GM06990 (cell line): ENCODE measurements around the gene SLC6A3.

ENCODE experiments used
- DNase-seq: peaks from one replicate; pipeline ENCODE4 v3.0.0-alpha.2; 2011; ENCODE audit not compliant: insufficient read length; ENCODE audit errors: extremely low read depth
- H3K27me3 ChIP-seq: replicated peaks from 2 replicates; pipeline ENCODE4 v1.6.0; 2011; ENCODE audit warnings: low read length; ENCODE audit not compliant: control insufficient read depth, insufficient read depth
- H3K36me3 ChIP-seq: 2 replicates; pipeline ENCODE4 v1.5.1; 2011; ENCODE audit warnings: low read length; ENCODE audit not compliant: control insufficient read depth, insufficient read depth
- H3K4me3 ChIP-seq: replicated peaks from 2 replicates; pipeline ENCODE4 v1.5.1; 2011; ENCODE audit warnings: low read depth, mild to moderate bottlenecking, control low read depth, low read length
- TF ChIP-seq, protein P1 (sequence below): IDR thresholded peaks from 2 replicates; pipeline ENCODE4 v1.5.1; 2011; ENCODE audit warnings: low read length, control low read depth, mild to moderate bottlenecking, inconsistent platforms; ENCODE audit not compliant: insufficient read depth, poor library complexity, severe bottlenecking

SLC6A3 gene

DNA sequence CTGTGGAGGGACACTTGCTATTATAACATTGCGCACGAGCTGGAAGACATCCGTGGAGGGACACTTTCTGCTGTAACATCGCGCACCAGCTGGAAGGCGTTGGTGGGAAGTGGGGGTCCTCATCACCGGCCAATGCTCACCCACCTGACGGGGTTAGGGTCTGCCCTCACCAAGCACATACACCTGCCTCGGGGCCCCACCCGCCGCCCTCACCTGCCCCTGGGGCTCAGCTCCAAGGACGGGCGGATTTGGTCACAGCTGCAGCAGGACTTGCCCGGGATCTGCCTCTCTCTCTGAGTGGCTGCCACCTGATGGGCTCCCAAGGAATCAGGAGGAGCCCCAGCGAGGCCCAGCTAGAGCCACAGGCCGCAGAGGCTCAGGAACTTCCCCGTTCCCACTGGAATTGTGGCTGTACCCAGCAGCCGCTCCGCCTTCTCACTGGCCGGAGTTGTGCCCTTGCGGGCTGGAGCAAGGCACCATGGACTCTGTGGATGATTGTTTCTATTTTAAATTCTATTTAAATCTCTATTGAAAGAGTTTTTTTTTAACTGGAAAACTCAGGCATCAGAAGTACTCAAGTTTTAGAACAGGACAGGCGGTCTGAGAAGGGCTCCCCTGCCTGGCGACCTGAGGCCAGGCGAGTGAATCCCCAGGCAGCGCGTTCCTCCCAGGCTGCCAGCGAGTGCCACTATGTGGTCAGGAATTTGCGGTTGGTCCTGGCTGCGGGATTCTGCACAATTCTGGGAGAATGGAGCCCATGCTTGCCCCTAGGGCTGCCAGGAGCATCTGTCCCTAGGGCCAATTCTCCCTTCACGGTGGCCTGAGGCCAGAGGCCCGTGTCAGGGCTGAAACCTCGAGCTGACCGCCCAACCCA lies 38.9 kb upstream of the SLC6A3 start:
- Histone ChIP-seq H3K27me3 (no peaks in the 10 kb centered on the region), H3K4me3 (no peak overlapping the region), H3K36me3 (peaks cover 58% of the 10 kb centered on the region)
- no peak for DNase-seq
- TF ChIP-seq, protein P1, sequence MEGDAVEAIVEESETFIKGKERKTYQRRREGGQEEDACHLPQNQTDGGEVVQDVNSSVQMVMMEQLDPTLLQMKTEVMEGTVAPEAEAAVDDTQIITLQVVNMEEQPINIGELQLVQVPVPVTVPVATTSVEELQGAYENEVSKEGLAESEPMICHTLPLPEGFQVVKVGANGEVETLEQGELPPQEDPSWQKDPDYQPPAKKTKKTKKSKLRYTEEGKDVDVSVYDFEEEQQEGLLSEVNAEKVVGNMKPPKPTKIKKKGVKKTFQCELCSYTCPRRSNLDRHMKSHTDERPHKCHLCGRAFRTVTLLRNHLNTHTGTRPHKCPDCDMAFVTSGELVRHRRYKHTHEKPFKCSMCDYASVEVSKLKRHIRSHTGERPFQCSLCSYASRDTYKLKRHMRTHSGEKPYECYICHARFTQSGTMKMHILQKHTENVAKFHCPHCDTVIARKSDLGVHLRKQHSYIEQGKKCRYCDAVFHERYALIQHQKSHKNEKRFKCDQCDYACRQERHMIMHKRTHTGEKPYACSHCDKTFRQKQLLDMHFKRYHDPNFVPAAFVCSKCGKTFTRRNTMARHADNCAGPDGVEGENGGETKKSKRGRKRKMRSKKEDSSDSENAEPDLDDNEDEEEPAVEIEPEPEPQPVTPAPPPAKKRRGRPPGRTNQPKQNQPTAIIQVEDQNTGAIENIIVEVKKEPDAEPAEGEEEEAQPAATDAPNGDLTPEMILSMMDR: no peak

DNA sequence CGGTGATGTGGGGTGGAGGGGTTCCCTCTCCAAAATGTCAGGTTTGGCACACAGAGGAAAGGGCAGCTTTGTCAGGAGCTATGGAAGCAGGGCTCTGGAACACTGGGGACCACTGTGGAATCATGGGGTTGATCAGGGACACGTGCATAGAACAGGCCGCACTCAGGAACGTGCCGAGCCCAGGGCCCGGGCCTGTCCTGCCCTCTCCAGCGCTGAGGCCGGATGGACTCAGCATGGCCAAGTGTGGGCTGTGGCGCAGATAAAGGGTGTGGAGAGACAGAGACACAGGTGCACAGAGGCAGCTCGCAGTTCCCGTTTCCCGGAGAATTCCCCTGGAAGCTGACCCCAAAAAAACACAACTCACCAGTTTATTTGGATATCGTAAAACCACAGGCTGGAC lies 37.8 kb upstream of the SLC6A3 start:
- Histone ChIP-seq H3K27me3 (no peaks in the 10 kb centered on the region), H3K4me3 (no peak overlapping the region), H3K36me3 (peaks cover 58% of the 10 kb centered on the region)
- DNase-seq: no peak
- TF ChIP-seq, protein P1: no peak

DNA sequence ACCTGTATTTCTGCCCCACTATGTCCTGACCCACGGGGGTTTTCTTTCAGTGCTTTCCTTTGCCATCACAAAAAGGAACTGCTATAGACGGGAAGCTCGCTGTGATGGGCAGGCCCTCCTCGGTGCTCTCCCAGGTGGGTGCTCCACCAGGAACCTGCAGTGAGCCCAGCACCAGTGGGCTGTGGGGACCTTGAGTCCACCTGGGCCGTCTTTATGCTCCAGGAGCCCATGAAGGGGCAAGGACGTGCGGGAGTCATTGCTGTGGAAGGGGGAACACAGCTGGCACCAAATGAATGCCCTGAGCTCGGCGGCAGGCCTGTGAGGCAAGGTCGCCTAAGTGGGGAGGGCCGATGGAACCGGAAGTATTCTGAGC lies 36.7 kb upstream of the SLC6A3 start:
- TF ChIP-seq, protein P1: no peak
- Histone ChIP-seq H3K27me3 (no peaks in the 10 kb centered on the region), H3K4me3 (no peak overlapping the region), H3K36me3 (peaks cover 52% of the 10 kb centered on the region)
- DNase-seq: no peak

DNA sequence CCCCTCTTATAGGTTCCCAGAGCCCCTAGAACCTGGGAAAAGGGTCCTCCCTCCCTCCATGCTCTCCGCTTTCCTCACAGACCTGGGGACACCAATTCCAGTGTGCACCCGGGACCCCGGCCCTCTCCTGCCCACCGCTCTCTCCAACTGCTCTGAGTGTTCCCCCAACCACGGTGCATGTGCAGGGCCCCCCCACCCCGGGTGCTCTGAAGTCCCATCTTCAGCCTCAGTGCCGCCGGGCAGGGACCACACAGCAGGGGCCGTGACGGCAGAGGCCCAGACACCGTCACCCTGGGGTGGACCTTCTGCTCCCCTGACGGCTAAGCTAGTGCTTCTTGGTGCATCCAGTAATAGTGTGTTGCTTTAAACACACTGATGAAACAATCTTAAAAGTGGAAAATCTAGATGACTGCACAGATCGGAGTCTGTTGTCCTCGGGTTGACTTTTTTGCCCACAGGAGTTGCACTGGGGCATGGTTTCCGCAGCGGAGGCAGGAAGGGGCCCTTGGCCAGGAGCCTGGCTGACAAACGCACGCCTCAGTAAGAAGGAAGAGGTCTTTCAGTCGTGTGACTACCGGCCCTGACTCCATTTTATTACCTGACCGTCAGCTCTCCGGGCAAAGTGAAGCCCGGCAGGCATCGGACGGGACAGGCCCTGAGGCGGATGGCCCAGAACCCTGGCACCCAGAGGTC lies 36.2 kb upstream of the SLC6A3 start:
- no peaks in the 10 kb centered on the region for H3K27me3 ChIP-seq
- H3K4me3 ChIP-seq: no peak overlapping the region
- no peak for DNase-seq
- TF ChIP-seq, protein P1: no peak
- H3K36me3 ChIP-seq: peaks cover 51% of the 10 kb centered on the region

DNA sequence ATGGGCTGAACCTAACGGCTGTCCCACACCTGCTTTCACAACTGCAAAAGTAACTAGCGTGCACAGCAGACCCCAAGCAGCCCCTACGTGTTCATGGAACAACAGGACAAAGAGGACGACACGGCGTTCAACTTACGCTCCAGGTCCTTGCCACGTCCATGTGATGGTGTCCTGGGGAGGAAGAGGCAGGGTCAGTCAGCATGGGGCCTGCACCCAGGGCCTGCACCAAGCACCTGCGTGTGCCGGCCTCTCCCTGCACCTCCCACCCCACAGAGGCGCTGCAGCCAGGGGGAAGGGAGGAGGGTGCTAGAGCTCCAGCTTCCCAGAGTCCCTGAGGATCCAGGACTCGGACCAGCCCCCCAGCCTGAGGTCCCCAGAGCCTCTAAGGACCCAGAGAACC lies 35.6 kb upstream of the SLC6A3 start:
- peaks cover 51% of the 10 kb centered on the region for H3K36me3 ChIP-seq
- H3K4me3 ChIP-seq: no peak overlapping the region
- no peak for DNase-seq
- TF ChIP-seq, protein P1: no peak
- H3K27me3 ChIP-seq: no peaks in the 10 kb centered on the region
